K562 (cell line): ENCODE measurements around the gene GFI1B. TPM values are rescaled to one million over a fixed set of nuclear protein-coding genes. Genes with fewer than 3 reads are reported as not detected.

Experiments
- ATF7 ChIP-seq: fragments of 450-650 bp; IDR thresholded peaks from 2 replicates; pipeline ENCODE4 v1.7.1; 2014; ENCODE audit warnings: mild to moderate bottlenecking, moderate library complexity
- BRF1 ChIP-seq: IDR thresholded peaks from 3 replicates; pipeline ENCODE4 v1.6.1; 2011; ENCODE audit warnings: borderline replicate concordance, mild to moderate bottlenecking; ENCODE audit not compliant: insufficient read length; ENCODE audit errors: extremely low read depth
- DMBX1 ChIP-seq: fragments of 250-450 bp; sonication (Bioruptor Pico); IDR thresholded peaks from 2 replicates; pipeline ENCODE4 v1.8.0; 2022; ENCODE audit warnings: inconsistent platforms, mild to moderate bottlenecking, moderate library complexity, borderline replicate concordance
- ESRRB ChIP-seq: fragments of 250-450 bp; sonication (Bioruptor Pico); IDR thresholded peaks from 2 replicates; pipeline ENCODE4 v1.5.0; 2020; ENCODE audit warnings: mild to moderate bottlenecking, moderate library complexity, borderline replicate concordance
- FOXJ2 ChIP-seq: fragments of 200-800 bp; sonication (Bioruptor generic); IDR thresholded peaks from 2 replicates; pipeline ENCODE4 v1.6.1; 2016; ENCODE audit warnings: missing genetic modification characterization, missing compliant biosample characterization
- HEY1 ChIP-seq: fragments of 250-450 bp; sonication (Bioruptor Pico); IDR thresholded peaks from 2 replicates; pipeline ENCODE4 v1.5.0; 2020; ENCODE audit warnings: mild to moderate bottlenecking, moderate library complexity, borderline replicate concordance
- KDM4B ChIP-seq, 2 experiments: fragments of 450-650 bp in 1 of 2; sonication (generic) in 1 of 2; IDR thresholded peaks; 2 replicates each; pipeline ENCODE4 v1.6.1; 2016 to 2017; ENCODE audit warnings: borderline replicate concordance in 2 of 2, antibody characterized with exemption in 1 of 2, low read depth in 1 of 2, mild to moderate bottlenecking in 1 of 2
- MCM3 ChIP-seq: fragments of 450-650 bp; IDR thresholded peaks from 2 replicates; pipeline ENCODE4 v1.6.1; 2016
- MCM7 ChIP-seq, 2 experiments: fragments of 450-650 bp; IDR thresholded peaks; 2 replicates each; pipeline ENCODE4 v1.6.1; 2016 to 2018
- MIER1 ChIP-seq: fragments of 450-650 bp; IDR thresholded peaks from 2 replicates; pipeline ENCODE4 v1.6.1; 2016; ENCODE audit warnings: antibody characterized with exemption, mild to moderate bottlenecking, low read depth
- PCBP2 ChIP-seq: fragments of 200-400 bp; formaldehyde crosslinking; IDR thresholded peaks from 2 replicates; pipeline ENCODE4 v1.6.1; 2018; ENCODE audit warnings: low read length, low read depth, mild to moderate bottlenecking, moderate library complexity; ENCODE audit not compliant: poor library complexity, severe bottlenecking
- RCOR1 ChIP-seq, 2 experiments: IDR thresholded peaks; 2 replicates each; pipeline ENCODE4 v1.6.1; 2012; ENCODE audit warnings: low read depth in 2 of 2, low read length in 2 of 2, borderline replicate concordance in 1 of 2, improper control_type of control experiment in 1 of 2
- SOX6 ChIP-seq: fragments of 450-650 bp; IDR thresholded peaks from 2 replicates; pipeline ENCODE4 v1.6.1; 2014; ENCODE audit warnings: mild to moderate bottlenecking
- SREBF1 ChIP-seq: fragments of 150-350 bp; IDR thresholded peaks from 2 replicates; pipeline ENCODE4 v1.6.1; 2014; ENCODE audit warnings: antibody characterized with exemption, low read depth, low read length, borderline replicate concordance
- TRIM28 ChIP-seq: fragments of 450-650 bp; IDR thresholded peaks from 2 replicates; pipeline ENCODE4 v1.6.1; 2017
- ZNF436 ChIP-seq: fragments of 250-450, 450-650 bp; sonication (Bioruptor Pico); formaldehyde crosslinking; IDR thresholded peaks from 2 replicates; pipeline ENCODE4 v1.7.0; 2020; ENCODE audit warnings: mild to moderate bottlenecking
- polyA plus RNA-seq, 8 experiments: library from polyadenylated mRNA; depleted of rRNA in 4 of 8; stranded (reverse) in 5 of 8; unstranded in 3 of 8; fragments of >200 nt; fragmentation: Nextera tagmentation in 2 of 8; fragmentation: Illumina TruSeq in 1 of 8; extraction: Ambion mirVana in 2 of 8; extraction: Trizol in 1 of 8; gene quantifications; 2 replicates each; pipeline versions ENCODE4 v1.2.1 to v1.2.3, GENCODE V29; 2011 to 2014; ENCODE audit warnings: inconsistent platforms in 1 of 8, missing spikeins in 1 of 8
- total RNA-seq, 7 experiments: library from RNA; depleted of rRNA in 6 of 7; stranded (reverse); fragments of >200 nt in 6 of 7; fragmentation: Illumina TruSeq in 2 of 7; extraction: Trizol in 2 of 7; gene quantifications; 2 replicates each; pipeline versions ENCODE4 v1.2.1 to v1.2.3, GENCODE V29; 2011 to 2021; ENCODE audit warnings: low replicate concordance in 1 of 7
- TF ChIP-seq, protein P1 (sequence below): fragments of 450-650 bp; IDR thresholded peaks from 2 replicates; pipeline ENCODE4 v1.6.1; 2017; ENCODE audit warnings: antibody characterized with exemption
- TF ChIP-seq, protein P2 (sequence below): sonication (generic); formaldehyde crosslinking; IDR thresholded peaks from 2 replicates; pipeline ENCODE4 v1.8.0; 2022; ENCODE audit warnings: mild to moderate bottlenecking, low read depth, missing genetic modification reagents
- TF ChIP-seq, protein P3 (sequence below), 2 experiments: fragments of 450-650 bp; conservative IDR thresholded peaks; 2 replicates each; pipeline ENCODE4 v1.6.1; 2017; ENCODE audit warnings: mild to moderate bottlenecking in 2 of 2, moderate library complexity in 2 of 2
- TF ChIP-seq, protein P4 (sequence below): fragments of 450-650 bp; IDR thresholded peaks from 2 replicates; pipeline ENCODE4 v1.6.1; 2014; ENCODE audit warnings: low read depth, mild to moderate bottlenecking, moderate library complexity, borderline replicate concordance
- TF ChIP-seq, protein P5 (sequence below): fragments of 250-450 bp; sonication (Bioruptor Pico); IDR thresholded peaks from 2 replicates; pipeline ENCODE4 v1.8.0; 2021; ENCODE audit warnings: moderate library complexity, mild to moderate bottlenecking, inconsistent platforms

GFI1B gene
- total and polyA plus RNA-seq, 9 of the 15 experiments (the other 6 are each of a cell fraction or from before 2014, with no cell fraction given), result 8.0 to 75.7 (median 34.5) TPM

DNA sequence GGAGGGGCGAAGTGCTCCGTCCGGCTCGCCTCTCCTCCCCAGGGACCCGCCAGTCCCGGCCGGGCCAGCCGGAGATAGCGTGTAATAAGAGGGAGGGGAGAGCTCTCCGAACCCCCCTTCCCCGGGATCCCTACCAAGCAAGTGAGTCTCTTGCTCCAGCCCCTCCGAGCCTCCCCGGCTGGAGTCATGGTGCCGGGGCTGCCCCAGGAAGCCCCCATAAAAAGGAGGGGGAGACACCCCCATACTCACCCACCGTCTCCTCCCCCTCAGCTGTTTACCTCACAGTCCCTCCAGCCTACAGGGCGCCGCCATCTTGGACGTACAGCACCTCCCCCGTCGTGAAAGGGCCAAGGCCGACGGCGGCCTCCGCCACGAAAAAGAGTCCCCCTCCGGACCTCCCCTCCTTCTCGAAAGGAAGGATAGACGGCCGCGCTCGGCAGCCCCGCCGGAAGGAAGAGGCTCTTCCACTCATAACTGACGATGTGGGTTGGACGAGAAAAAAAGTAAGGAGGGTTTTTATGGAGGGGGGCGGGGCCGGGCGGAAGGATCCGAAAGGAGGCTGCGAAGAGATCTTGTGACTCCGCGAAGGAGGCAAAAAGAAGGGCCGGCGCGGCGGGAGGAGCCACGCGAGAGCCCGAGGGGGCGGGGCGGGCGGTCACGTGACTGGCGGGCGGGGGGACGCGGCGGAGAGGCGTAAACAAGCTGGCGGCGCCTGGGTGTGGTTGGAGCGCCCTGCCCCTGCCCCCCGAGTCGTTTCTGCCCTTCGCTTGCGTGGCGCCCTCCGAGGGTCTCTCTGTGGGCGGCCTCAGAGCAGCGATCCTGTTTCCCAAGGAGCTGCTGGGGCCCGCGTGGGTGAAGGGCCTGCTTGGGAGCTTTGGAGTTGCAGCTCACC is 34.0 kb upstream of the GFI1B start, which contains the start of gene TSC1 (continued):
- TF ChIP-seq, protein P1, sequence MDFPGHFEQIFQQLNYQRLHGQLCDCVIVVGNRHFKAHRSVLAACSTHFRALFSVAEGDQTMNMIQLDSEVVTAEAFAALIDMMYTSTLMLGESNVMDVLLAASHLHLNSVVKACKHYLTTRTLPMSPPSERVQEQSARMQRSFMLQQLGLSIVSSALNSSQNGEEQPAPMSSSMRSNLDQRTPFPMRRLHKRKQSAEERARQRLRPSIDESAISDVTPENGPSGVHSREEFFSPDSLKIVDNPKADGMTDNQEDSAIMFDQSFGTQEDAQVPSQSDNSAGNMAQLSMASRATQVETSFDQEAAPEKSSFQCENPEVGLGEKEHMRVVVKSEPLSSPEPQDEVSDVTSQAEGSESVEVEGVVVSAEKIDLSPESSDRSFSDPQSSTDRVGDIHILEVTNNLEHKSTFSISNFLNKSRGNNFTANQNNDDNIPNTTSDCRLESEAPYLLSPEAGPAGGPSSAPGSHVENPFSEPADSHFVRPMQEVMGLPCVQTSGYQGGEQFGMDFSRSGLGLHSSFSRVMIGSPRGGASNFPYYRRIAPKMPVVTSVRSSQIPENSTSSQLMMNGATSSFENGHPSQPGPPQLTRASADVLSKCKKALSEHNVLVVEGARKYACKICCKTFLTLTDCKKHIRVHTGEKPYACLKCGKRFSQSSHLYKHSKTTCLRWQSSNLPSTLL, result no peak
- peak; percentile 92 for TF ChIP-seq ATF7
- TF ChIP-seq HEY1 (CRISPR knock-in tag), result no peak; the same call in 1 of the 2 replicates
- peak; percentile 95 for TF ChIP-seq TRIM28
- peak in 1 of 2 experiments; percentile 79; a peak in 2 of 4 replicates for TF ChIP-seq KDM4B (IDR thresholded peaks at IDR 0.05; ENCODE audit: borderline replicate concordance in 2 of 2, low read depth in 1 of 2)
- TF ChIP-seq SREBF1, result 0 out of 2 replicates have a peak, but pooled peaks have one; percentile 54
- TF ChIP-seq MCM3, result no peak
- peak; percentile 76 for TF ChIP-seq SOX6
- TF ChIP-seq, protein P2, sequence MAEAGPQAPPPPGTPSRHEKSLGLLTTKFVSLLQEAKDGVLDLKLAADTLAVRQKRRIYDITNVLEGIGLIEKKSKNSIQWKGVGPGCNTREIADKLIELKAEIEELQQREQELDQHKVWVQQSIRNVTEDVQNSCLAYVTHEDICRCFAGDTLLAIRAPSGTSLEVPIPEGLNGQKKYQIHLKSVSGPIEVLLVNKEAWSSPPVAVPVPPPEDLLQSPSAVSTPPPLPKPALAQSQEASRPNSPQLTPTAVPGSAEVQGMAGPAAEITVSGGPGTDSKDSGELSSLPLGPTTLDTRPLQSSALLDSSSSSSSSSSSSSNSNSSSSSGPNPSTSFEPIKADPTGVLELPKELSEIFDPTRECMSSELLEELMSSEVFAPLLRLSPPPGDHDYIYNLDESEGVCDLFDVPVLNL (CRISPR knock-in tag), result no peak
- TF ChIP-seq ZNF436 (CRISPR knock-in tag), result 0 out of 2 replicates have a peak, but pooled peaks have one; percentile 38
- no peak for TF ChIP-seq MCM7 (IDR thresholded peaks at IDR 0.05)
- no peak for TF ChIP-seq BRF1
- TF ChIP-seq, protein P3, sequence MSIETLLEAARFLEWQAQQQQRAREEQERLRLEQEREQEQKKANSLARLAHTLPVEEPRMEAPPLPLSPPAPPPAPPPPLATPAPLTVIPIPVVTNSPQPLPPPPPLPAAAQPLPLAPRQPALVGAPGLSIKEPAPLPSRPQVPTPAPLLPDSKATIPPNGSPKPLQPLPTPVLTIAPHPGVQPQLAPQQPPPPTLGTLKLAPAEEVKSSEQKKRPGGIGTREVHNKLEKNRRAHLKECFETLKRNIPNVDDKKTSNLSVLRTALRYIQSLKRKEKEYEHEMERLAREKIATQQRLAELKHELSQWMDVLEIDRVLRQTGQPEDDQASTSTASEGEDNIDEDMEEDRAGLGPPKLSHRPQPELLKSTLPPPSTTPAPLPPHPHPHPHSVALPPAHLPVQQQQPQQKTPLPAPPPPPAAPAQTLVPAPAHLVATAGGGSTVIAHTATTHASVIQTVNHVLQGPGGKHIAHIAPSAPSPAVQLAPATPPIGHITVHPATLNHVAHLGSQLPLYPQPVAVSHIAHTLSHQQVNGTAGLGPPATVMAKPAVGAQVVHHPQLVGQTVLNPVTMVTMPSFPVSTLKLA (conservative IDR thresholded peaks at IDR 0.05), result peak; percentile 95 to 97
- TF ChIP-seq RCOR1 (IDR thresholded peaks at IDR 0.05; ENCODE audit: borderline replicate concordance in 1 of 2, low read depth in 2 of 2, low read length in 2 of 2), result peak in 1 of 2 experiments; percentile 75; a peak in 2 of 4 replicates
- TF ChIP-seq, protein P4, sequence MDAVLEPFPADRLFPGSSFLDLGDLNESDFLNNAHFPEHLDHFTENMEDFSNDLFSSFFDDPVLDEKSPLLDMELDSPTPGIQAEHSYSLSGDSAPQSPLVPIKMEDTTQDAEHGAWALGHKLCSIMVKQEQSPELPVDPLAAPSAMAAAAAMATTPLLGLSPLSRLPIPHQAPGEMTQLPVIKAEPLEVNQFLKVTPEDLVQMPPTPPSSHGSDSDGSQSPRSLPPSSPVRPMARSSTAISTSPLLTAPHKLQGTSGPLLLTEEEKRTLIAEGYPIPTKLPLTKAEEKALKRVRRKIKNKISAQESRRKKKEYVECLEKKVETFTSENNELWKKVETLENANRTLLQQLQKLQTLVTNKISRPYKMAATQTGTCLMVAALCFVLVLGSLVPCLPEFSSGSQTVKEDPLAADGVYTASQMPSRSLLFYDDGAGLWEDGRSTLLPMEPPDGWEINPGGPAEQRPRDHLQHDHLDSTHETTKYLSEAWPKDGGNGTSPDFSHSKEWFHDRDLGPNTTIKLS, result peak; percentile 76; the same call in 1 of the 2 replicates
- peak; percentile 80 for TF ChIP-seq MIER1
- no peak for TF ChIP-seq ESRRB (CRISPR knock-in tag)
- peak; percentile 67; the same call in 1 of the 2 replicates for TF ChIP-seq DMBX1 (CRISPR knock-in tag)
- TF ChIP-seq PCBP2, result no peak
- TF ChIP-seq, protein P5, sequence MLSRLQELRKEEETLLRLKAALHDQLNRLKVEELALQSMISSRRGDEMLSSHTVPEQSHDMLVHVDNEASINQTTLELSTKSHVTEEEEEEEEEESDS (CRISPR knock-in tag), result no peak
- peak; percentile 92 for TF ChIP-seq FOXJ2 (tag)
